ENCODE results near the gene RPE.

DNA sequence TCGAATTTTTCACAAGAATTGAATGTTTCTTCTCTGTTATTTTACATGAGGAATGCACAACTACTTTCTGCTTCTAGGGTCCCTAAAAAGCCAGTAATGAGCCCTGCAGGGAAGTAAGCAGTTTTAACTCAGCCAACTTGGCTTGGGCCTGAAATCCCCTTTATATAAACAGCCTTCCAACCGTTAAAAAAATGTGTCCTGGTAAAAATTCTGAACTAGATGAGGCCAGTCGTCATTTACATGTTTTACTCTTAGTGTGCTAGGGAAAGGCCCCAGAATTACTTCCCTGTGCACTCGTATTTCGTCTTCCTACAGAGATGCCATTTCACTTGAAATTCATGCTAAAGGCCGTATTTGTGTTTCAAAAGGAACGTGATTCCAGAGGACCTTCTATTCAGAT lies 42.4 kb upstream of the RPE start:
- TF ChIP-seq, protein P1, sequence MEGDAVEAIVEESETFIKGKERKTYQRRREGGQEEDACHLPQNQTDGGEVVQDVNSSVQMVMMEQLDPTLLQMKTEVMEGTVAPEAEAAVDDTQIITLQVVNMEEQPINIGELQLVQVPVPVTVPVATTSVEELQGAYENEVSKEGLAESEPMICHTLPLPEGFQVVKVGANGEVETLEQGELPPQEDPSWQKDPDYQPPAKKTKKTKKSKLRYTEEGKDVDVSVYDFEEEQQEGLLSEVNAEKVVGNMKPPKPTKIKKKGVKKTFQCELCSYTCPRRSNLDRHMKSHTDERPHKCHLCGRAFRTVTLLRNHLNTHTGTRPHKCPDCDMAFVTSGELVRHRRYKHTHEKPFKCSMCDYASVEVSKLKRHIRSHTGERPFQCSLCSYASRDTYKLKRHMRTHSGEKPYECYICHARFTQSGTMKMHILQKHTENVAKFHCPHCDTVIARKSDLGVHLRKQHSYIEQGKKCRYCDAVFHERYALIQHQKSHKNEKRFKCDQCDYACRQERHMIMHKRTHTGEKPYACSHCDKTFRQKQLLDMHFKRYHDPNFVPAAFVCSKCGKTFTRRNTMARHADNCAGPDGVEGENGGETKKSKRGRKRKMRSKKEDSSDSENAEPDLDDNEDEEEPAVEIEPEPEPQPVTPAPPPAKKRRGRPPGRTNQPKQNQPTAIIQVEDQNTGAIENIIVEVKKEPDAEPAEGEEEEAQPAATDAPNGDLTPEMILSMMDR (IDR thresholded peaks at IDR 0.05; ENCODE audit: low read length) = no peak
- no peak for TF ChIP-seq EZH2 (IDR thresholded peaks at IDR 0.05; ENCODE audit: borderline replicate concordance, low read length)

Measured in OCI-LY1 (cell line).